ENCODE results near the gene FAM50B.

Gene FAM50B

GRCh38 chr6:3898265-3898994, 49.3 kb downstream of the FAM50B start:
- no peak for DNase-seq

GRCh38 chr6:3899061-3899460, 49.9 kb downstream of the FAM50B start:
- no peak for DNase-seq

GRCh38 chr6:3899970-3900439, 50.8 kb downstream of the FAM50B start:
- no peak for DNase-seq
